Ascending aorta (tissue), 2 donors: ENCODE results near the gene VIPR2. TPM values are rescaled to one million over a fixed set of nuclear protein-coding genes. Genes with fewer than 3 reads are reported as not detected.

ENCODE experiments used
- DNase-seq, 2 donors: peaks; one replicate each; pipeline ENCODE4 v3.0.0-alpha.2; 2019; ENCODE audit warnings: low spot score in 2 of 2
- H3K27ac ChIP-seq, 2 donors: fragments of 200-600 bp; sonication (generic); one replicate each; pipeline ENCODE4 v1.5.1; 2016 to 2017; ENCODE audit warnings: mild to moderate bottlenecking in 1 of 2
- H3K27me3 ChIP-seq: fragments of 200-600 bp; sonication (generic); one replicate; pipeline ENCODE4 v1.5.1; 2017
- H3K36me3 ChIP-seq, 2 donors: fragments of 200-600 bp; sonication (generic); one replicate each; pipeline ENCODE4 v1.5.1; 2016
- H3K4me1 ChIP-seq, 2 donors: fragments of 200-600 bp; sonication (generic); one replicate each; pipeline ENCODE4 v1.5.1; 2016 to 2017; ENCODE audit warnings: mild to moderate bottlenecking in 1 of 2
- H3K4me3 ChIP-seq, 2 donors: fragments of 200-600 bp; sonication (generic); one replicate each; pipeline ENCODE4 v1.5.1; 2016 to 2017; ENCODE audit warnings: mild to moderate bottlenecking in 1 of 2
- H3K9me3 ChIP-seq, 2 donors: fragments of 200-600 bp; sonication (generic); one replicate each; pipeline ENCODE4 v1.5.1; 2016
- intact Hi-C: fragments of 100-400 bp; cut with DNase I; formaldehyde crosslinking; loops from one replicate; pipeline ENCODE4 v1.15.1; 2023
- total RNA-seq: library from RNA; depleted of rRNA; stranded (reverse); fragments of >200 nt; gene quantifications from one replicate; pipeline ENCODE4 v1.1.0, GENCODE V29; 2016
- TF ChIP-seq, protein P1 (sequence below), 3 experiments: fragments of 200-600 bp in 2 of 3; fragments of 450-650 bp in 1 of 3; sonication (generic) in 2 of 3; IDR thresholded peaks; one replicate each; pipeline ENCODE4 v1.5.1; 2016 to 2019; ENCODE audit warnings: antibody characterized with exemption in 3 of 3, mild to moderate bottlenecking in 1 of 3, moderate library complexity in 1 of 3

VIPR2 gene
- total RNA-seq, 1 donor from 2014 or later = 17.8 TPM

DNA sequence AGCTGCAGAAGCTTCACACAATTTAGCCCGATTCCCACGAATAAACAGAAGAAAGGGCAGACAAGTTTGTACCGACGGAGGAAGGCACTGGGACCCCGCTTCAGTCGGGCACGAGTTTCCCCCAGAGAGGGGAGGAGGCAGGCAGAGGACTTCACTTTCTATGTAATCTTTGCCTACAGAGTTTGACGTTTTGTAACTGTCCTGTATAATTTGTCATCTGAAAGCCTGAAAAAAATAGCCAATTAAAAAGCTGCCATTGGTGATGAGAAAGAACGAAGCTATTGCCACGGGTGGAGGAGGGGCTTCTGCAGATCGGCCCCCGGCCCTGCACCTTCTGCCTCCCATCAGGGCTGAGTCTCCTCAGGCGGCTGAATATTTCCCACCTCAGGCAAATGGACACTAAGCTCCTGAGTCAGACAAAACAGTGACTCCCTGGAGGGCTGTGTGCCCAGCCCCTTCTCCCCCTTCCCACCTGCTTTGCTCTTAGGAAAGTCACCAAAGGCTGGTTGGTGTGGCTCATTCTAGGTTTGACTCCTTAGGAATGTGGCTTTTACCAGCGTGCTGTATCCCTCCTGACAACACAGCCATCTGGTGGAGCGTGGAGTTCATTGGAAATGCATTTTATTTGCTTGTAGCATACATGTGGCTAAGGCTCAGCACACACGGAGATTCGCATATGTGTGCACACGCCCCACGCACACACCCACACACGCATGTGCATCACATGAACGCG is 117.4 kb downstream of the VIPR2 start:
- Histone ChIP-seq H3K4me1 (peaks cover 0 to 18% of the 10 kb centered on the region in 2 donors), H3K27ac (no peak overlapping the region), H3K27me3 (no peaks in the 10 kb centered on the region), H3K36me3 (no peaks in the 10 kb centered on the region), H3K9me3 (no peaks in the 10 kb centered on the region), H3K4me3 (no peak overlapping the region)
- intact Hi-C loops = no loop called here
- TF ChIP-seq, protein P1, sequence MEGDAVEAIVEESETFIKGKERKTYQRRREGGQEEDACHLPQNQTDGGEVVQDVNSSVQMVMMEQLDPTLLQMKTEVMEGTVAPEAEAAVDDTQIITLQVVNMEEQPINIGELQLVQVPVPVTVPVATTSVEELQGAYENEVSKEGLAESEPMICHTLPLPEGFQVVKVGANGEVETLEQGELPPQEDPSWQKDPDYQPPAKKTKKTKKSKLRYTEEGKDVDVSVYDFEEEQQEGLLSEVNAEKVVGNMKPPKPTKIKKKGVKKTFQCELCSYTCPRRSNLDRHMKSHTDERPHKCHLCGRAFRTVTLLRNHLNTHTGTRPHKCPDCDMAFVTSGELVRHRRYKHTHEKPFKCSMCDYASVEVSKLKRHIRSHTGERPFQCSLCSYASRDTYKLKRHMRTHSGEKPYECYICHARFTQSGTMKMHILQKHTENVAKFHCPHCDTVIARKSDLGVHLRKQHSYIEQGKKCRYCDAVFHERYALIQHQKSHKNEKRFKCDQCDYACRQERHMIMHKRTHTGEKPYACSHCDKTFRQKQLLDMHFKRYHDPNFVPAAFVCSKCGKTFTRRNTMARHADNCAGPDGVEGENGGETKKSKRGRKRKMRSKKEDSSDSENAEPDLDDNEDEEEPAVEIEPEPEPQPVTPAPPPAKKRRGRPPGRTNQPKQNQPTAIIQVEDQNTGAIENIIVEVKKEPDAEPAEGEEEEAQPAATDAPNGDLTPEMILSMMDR (IDR thresholded peaks at IDR 0.05) = no peak
- DNase-seq = peak in 1 of 2 donors; percentile 60

DNA sequence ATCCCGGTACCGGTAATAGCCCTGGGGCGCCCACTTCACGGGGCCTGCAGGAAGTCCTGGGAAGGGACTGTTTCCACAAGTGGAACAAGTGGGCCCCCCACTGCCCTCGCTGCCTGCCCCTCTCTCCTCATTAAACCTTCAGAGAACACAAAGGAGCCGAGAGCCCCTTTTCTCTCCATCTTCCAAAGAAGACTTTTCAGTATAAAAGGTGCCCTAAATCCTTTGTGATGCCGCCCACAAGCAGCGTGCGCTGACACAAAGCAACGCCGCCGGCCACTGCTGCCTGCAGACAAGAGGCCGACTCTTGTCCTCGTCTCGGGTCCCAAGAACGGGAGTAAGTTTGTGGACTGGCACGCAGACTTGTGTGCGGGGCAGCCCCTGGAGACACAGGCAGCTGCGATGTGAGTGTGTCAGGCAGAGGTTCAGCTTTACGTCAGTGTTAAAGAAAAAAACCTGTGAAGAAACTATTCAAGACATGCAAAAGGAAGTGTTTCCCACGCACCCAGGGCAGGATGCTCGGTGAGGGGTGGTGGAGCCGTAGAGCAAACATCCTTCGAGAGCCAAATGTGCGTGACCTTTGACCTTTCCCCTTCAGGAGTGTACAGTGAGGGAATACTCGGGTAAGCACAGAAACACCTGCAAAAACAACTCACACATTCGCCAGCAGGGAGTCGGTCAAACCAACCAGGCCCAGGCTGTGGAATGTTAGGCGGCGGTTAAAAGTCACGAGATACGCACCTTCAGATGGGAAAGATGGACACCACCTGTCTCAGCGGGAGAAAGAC is 118.2 kb downstream of the VIPR2 start:
- Histone ChIP-seq H3K4me3 (no peak overlapping the region), H3K9me3 (no peaks in the 10 kb centered on the region), H3K27ac (no peak overlapping the region), H3K4me1 (peaks cover 0 to 18% of the 10 kb centered on the region in 2 donors), H3K36me3 (no peaks in the 10 kb centered on the region), H3K27me3 (no peaks in the 10 kb centered on the region)
- intact Hi-C loops = no loop called here
- peak in 1 of 2 donors; percentile 50 for DNase-seq
- TF ChIP-seq, protein P1 (IDR thresholded peaks at IDR 0.05) = no peak

DNA sequence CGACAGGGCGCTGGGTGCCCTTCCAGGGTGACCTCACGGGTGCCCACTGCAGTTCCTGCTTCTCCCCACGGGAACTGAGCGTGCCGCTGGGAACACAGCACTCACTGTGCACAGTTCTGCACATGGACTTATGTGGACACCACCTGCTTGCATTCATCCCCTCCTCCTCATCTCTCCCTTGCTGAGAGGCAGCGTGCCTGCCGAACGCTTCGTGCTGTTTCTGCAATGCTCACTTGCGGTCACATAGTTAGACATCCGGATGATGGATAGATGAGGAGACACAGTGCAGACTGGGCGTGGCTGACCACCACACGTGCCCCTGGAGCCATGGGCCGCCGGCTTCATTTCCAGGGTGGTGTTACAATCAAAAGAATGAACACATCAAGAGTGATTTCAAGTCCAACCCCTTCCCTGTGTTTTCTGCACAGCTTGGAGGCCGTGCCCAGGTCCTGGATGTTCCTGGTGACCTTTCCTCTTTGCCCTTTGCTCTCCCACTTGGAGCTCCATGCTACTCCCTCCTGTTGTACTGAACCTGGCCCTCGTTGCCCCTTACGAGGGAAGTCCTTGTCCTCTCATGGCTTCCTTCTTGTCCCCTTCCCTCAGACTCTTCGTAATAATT is 119.4 kb downstream of the VIPR2 start:
- Histone ChIP-seq H3K4me1 (peaks cover 0 to 6% of the 10 kb centered on the region in 2 donors), H3K4me3 (no peak overlapping the region), H3K27ac (no peak overlapping the region), H3K27me3 (no peaks in the 10 kb centered on the region), H3K36me3 (no peaks in the 10 kb centered on the region), H3K9me3 (no peaks in the 10 kb centered on the region)
- peak in 1 of 2 donors; percentile 43 for DNase-seq
- intact Hi-C loops = no loop called here
- TF ChIP-seq, protein P1 (IDR thresholded peaks at IDR 0.05) = no peak

- peak in 1 of 2 donors; percentile 58 for DNase-seq
- Histone ChIP-seq H3K27ac (no peak overlapping the region), H3K4me1 (peaks cover 0 to 2% of the 10 kb centered on the region in 2 donors), H3K27me3 (no peaks in the 10 kb centered on the region), H3K4me3 (no peak overlapping the region), H3K36me3 (no peaks in the 10 kb centered on the region), H3K9me3 (no peaks in the 10 kb centered on the region)
- intact Hi-C loops = no loop called here
- TF ChIP-seq, protein P1 (IDR thresholded peaks at IDR 0.05) = no peak
These were observed 120.3 kb downstream of the VIPR2 start for GRCh38 chr7:159024280-159024951.

- intact Hi-C loops = no loop called here
- Histone ChIP-seq H3K36me3 (no peaks in the 10 kb centered on the region), H3K27ac (no peak overlapping the region), H3K9me3 (no peaks in the 10 kb centered on the region), H3K4me1 (peaks cover 0 to 6% of the 10 kb centered on the region in 2 donors), H3K27me3 (no peaks in the 10 kb centered on the region), H3K4me3 (no peak overlapping the region)
- DNase-seq = peak in 1 of 2 donors; percentile 24
- TF ChIP-seq, protein P1 (IDR thresholded peaks at IDR 0.05) = no peak
These were observed 120.9 kb downstream of the VIPR2 start for GRCh38 chr7:159023746-159024145.
